GM18517 (cell line): Measurements from ENCODE around the gene COG2.
"Not testable (repeated sequence)": the region's sequence is repeated elsewhere in the genome, so short reads cannot be mapped to it uniquely, and the experiment has no call there.

Source experiments
- ATAC-seq: cut with Tn5 transposase; IDR thresholded peaks from one replicate; pipeline ENCODE4 v1.9.1; 2021; ENCODE audit warnings: mild to moderate bottlenecking, moderate library complexity; ENCODE audit not compliant: unreplicated experiment

Gene COG2

DNA sequence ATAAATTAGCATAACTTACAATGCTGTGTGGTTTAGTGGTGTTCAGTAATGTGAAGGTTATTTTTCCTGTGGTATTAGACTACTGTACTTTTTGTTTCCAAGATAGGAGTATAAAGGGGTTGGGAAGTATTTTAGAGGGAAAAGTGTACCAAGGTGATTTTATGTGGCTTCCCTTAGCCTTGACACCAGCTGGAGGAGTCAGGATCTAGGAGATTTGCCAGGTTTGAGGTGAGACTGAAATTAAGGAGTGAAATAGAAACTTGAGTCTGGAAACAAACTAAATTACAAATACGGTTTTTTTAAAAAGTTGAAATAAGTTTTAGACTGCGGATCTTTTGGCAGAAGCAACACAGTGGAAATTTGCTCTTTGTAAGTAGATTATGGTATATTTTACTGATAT, 32.3 kb downstream of the COG2 start:
- ATAC-seq = no peak

DNA sequence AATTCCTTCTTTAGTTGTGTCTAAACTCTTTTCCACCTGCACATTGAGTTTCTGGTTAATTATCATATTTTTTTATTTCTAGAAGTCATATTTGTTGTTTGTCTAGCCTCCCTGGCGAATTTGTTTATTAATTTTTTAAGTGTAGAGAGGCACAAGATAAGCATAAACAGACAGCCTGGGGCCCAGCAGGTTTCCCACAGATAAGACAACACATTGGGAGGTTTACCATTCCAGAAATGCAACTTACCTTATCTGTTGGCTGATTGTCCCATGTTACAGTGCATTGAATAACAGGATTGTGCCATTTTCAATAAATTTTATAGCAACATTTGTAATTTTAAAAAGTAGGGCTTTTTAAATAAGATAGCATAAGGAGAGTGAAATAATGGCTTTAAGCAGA, 34.9 kb downstream of the COG2 start:
- no peak for ATAC-seq

DNA sequence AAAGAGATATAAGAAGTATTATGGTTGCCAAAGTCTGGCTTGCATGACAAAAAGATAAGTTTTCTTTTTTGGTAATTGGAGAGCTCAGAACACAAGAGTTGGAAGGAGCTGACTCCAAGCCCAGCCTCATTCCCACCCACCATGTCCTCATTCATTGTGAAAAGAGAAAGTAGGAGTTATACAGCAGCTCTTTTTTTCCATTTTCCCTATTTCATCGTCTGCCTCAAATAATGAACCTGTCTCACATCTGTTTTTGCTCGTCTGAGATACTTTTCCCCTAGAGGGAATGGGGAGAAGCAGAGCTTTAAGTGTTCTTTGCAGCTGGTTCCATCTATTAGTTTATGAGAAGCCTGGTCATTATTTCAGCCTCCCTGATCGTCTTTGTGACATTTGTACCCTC, 36.9 kb downstream of the COG2 start:
- no peak for ATAC-seq

DNA sequence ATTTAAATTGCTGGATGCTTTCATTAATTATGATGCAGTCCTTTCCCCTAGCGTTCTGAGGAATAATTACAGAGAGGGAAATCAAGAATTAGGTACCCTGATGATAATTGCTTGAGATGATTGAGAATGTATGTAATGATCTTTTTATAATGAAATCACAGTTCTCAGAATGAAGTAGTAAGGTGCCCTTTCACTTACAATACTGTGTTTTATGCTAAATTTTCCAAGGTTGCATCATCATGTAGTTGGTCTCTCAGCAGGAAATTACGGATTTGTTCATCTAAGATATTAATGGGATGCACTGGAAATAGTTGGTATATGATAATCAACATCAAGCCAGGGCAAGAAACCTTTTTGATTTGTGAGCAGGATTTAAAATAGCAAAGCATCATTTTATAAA, 37.5 kb downstream of the COG2 start:
- ATAC-seq = no peak

DNA sequence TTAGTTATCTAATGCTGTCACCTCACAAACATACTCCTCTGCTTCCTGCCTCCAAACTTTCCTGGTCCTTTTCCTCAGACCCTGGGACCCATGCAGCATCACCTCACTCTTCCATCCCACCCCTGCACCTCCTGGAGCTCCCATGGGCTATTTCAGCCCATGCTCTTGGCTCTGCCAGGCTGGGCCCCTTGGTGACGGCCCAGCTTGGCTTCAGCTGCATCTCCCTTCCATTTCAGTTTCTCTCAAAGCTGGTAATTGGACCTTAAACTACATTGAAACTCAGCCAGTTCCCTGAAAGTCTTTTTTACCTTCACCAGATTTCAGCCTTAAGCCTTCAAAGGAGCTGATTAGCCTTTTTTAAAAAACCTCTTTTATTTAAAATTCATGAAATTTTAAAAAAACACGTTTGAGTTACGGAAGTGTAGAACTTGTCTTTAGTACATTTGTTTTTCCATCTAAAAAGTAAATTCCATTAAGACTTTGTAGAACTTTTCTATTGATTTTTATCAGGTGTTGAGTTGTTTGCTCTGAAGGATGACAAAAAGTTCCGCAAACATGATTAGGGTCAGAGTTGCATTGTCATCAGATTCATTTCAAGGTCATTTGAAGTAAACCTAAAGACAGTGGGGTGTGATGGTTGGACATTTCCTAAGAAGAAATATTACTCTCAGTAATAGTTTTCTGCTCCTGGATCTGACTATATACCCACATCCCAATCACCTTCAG, 38.2 kb downstream of the COG2 start:
- ATAC-seq = no peak

DNA sequence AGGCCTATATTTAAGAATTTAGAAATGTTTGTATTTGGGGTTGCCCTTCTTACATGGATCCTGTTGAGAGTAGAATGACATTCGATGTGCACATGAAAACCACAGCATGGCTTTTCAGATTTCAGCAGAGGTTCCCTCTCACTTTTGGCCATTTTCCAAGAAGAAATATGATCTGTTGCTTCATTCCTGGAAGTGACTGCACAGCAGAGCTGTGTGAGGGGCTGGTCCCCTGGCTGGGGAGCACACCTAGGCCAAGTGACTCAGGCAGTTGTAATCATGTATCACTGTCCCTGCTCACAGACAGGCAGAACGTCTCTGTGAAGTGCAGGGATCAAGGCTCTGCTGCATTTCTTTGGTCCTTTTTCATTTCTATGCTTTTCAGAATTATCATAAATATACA, 39.3 kb downstream of the COG2 start:
- ATAC-seq = no peak

DNA sequence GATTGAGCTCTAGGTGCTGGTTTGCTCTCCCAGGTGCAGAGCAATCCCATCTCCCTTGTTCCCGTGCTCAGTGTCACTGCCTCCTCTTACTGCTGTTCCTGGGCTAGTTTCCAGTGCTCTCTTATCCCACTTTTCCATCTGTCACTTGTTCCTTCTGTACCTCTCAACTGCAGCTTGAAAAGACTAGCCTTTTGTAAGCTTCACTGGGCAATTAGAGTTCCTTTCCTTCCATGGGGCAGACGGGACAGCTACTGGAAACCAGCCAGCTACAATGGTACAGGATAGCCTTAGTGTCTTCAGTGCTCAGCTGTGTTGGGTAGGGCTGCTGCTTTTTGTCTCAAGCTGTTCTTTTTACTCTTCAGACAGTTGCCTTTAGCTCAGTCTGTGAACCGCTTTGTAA, 40.0 kb downstream of the COG2 start:
- no peak for ATAC-seq

DNA sequence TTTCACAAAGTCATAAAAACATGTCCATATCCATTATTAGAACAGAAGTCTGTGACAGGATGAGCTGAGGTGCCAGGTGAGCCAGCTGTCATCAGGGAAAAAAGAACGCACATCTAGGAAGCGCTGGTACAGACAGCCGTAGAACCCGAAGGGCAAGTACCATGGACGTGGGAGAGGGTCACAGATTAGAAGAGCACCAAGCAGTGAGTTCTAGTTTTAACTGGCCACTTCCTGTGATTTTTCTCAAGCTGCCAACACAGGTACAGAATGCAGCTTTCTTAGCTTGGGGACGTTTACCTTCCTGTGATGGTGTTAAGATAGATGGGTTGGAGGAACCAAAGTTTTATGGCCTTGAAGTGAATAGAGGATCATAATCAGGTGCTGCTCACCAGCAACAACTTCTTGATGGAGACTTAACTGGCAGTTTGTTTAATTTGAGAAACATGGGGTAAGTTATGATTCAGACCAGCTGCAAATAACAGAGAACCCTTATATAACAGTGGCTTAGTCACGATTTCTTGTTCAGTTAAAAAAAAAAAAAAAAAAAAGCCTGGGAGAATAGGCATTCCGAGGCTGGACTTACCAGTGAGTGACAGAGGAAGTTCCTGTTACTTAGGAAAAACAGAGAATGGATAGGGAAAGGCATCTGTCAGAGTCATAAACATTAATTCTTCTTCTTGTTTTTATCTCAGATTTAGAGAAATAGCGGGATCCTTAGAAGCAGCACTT, 40.8 kb downstream of the COG2 start:
- ATAC-seq = no peak

DNA sequence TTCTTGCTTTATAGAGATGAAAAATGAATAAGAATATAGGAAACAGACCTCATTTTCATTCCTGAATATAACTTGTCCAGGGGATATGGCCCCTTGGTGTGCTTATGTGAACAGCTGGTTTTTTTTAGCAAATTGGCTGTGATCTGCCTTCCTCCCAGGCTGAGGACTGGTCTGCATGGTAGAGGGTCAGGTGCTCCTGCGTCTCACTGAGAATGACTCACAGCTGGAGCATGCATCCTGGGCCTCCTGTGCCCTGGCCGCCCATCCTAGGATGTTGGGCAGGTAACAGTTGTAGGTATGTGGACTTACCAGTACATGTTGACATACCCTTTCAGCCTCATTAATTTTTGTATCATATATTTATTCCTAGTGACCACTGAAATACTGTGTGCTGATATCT, 41.9 kb downstream of the COG2 start:
- ATAC-seq = no peak

DNA sequence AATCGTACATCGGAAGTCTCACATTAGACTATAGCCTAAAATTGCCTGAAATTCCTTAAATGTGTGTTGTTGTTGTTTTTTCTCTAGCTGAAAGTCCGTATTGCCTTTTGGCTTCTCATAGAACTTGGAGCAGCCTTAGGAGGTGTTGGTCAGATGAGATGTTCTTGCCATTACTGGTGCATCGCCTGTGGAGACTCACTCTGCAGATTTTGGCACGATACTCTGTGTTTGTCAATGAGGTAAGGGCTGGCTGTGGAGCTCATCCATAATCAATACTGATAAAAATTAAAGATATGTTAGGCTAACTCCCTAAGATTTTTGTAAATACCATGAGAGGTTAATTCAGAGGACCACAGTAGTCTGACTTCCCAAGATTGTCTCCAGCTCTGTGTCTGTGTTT, 42.7 kb downstream of the COG2 start:
- ATAC-seq = no peak

DNA sequence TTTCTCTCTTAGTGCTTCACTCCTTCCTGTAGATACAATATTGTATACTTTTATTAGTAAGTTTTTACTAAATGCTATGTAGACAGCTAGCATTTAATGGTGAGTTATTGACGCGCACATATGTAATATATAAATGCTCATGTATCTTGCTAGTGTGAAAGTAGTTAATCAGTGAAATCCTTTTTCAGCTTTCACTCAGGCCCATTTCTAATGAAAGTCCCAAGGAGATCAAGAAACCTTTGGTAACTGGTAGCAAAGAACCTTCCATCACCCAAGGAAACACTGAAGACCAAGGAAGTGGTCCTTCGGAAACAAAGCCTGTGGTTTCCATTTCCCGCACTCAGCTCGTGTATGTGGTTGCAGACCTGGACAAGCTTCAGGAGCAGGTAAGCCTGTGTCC, 44.5 kb downstream of the COG2 start:
- no peak for ATAC-seq

DNA sequence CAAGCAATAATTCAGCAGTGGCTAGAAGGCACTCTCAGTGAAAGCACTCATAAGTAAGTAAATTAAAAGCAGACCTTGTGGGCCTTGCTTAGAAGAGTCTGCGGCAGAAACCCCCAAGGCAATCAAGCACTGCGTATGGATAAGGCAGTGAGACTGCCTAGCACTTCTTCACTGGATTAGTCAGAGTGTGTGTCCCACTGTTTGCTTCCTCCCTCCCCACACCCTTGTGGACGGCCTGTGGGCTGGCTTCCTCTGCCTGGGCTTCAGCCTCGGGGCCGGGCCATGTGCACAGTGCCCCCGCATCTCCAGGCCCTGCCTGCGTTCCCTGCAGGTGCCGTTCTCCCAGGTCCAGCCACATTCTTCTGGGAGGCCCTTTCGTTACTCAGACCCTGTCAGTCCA, 47.8 kb downstream of the COG2 start:
- ATAC-seq = no peak

DNA sequence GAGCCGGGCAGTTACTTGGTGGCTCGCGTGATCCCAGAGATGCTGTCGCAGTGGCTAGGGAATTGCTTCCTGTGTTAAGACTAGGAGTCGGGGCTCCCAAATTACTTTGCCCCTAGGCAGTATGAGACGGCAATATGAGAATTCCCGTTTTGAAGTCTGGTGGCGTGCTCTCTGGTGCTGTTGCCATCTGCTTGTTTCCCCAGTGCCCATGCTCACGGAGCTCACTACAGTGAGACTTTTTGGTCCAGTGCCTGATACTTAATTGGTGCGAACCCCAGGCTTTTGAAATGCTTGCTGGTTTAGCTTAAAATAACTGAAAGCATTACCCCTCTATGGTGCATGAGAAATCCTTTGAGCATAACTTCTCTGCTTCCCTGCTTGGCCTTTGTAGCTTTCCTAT, 49.3 kb downstream of the COG2 start:
- no peak for ATAC-seq

DNA sequence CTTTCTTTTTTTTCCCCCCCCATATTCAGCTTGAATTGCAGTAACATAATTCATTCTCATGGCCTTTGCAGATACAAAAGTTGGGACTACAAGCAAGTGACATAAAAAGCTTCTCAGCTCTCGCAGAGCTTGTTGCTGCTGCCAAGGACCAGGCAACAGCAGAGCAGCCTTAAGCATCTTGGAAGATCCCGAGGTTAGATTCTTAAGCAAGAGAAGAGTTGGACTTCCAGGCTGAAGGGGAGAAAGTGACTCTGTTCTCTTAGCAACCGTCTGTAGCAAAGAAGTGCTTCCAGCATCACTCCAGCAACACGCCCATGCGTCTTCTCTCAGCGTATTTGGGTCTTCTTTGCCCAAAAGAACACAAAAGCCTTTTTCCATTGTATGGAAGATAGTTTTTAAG, 50.9 kb downstream of the COG2 start:
- no peak for ATAC-seq

DNA sequence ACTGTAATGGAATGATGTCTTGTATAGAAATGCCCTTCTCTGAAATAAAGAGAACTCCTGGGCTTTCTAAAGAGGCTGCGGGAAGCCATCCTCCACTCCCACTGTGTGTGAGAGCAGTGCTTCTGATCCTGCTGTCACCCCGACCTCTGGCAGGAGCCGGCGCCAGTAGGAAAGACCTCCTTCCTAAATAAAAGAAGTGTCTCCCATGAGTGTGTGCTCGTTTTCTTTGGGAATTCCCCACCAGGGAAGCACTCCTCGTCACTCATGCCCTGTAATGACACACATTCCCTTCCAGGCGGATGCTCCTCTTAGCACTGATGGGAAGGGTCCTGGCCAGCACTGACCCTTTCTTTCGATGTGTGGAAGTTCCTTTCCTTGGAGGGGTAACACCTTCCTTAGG, 51.5 kb downstream of the COG2 start:
- ATAC-seq = no peak

DNA sequence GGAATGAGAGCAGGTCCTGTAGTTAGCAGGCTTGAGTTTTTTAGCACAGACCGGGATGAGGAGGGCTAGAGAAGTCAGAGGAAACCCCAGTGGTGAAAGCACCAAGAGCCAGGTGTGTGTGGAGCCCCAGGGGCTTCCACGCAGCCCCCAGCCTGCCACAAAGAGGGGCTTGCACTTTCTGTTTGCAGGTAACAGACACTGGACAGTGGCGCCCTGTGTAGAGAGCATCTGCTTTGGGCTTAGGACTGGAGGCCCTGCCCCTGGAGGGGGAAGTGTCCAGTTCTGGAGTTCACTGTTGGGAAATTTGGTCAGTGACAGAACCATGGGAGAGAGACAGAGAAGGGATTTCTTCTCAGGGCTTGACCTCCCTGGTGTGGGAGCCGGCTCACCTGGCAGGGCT, 52.2 kb downstream of the COG2 start:
- no peak for ATAC-seq

DNA sequence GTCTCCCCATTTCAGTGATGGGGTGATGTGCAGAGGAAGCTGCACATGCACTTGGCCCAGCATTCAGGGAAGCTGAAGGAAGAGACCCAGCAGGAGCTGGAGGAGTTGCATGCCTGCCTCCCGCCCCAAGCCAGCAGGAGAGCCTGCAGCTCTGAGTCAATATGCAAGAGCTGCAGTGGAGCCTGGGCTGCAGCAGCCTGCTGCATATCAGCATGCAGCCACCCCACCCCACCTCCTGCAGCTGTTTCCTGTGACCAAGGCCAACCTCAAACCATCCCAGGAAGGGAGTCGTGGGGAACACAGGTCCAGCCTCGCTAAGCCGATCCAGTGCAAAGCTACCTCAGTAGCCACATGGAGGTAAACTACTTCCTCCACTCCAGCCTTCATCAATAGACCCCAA, 52.7 kb downstream of the COG2 start:
- no peak for ATAC-seq

DNA sequence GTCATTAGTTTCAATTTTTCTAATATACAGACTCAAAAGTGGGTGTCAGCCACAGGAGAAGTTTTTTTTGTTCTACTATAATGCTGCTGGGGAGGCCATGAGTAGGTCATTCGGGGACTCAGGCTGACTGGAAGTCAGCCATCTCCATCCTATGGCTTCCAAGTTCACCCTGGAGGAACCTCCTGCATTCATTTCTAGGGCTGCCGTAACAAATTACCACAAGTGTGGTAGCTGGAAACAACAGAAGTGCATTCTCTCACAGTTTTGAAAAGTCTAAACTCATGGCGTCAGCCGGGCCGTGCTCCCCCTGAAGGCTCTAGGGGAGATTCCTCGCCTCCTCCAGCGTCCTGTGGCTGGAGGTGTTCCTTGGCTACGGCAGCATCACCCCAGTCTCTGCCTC, 53.9 kb downstream of the COG2 start:
- ATAC-seq = no peak

DNA sequence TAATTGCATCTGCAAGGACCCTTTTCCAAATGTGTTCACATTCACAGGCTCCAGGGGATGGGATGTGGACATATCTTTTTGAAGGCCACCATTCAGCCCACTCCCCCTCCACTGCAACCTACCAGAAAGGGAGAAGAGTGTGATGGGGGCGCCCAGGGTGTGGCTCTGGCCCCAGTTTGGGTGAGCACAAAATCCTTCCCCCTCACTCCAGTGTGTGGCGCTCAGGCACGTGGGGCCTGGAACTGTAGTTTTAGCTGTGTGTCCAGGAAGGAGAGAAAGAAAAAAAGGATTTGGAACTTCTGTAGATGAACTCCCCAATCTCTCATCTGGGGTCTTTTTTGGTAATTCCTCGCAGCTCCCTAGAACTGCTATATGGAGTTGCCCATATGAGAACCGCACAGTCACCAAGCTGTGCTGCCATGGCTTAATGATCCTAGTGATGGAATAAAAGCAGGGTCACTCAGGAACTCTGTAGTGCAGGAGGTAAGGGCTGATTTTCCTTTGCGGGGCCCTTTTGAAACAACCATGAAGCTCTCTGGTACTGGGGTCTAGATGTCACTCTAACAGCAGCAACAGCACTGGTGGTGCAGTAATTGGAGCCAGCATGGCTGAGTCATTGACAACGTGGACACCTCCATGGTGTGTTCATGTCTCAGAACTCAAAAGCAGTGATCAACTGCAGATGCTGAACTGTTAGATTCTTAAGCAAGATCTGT, 54.6 kb downstream of the COG2 start:
- ATAC-seq = no peak

DNA sequence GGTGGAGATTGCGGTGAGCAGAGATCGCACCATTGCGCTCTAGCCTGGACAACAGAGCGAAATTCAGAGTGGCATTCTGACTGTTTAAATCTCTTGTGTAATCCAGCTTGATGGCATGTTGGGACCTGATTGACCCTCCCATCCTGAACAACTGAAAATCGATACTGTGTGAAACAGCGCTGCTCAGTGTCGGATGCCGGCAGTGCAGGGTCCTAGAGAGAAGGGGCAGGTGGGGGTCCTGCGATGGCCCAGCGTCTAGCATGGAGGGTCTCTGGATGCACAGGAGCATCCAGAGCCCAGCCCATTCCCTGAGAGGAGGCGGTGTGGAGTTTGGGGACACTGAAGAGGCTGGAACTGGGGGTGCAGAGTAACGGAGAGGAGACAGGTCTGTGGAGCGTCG, 55.8 kb downstream of the COG2 start:
- no peak for ATAC-seq

DNA sequence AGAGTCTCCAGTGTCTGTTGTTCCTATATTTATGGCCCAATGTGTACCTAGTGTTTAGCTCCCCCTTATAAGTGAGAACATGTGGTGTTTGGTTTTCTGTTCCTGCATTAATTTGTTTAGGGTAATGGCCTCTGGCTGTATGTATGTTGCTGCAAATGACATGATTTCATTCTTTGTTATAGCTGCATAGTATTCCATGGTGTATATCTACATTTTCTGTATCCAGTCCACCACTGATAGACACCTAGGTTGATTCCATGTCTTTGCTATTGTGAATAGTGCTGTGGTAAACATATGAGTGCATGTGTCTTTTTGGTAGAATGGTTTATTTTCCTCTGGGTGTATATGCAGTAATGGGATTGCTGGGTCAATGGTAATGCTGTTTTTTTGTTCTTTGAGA, 56.7 kb downstream of the COG2 start:
- ATAC-seq = not testable (repeated sequence)

DNA sequence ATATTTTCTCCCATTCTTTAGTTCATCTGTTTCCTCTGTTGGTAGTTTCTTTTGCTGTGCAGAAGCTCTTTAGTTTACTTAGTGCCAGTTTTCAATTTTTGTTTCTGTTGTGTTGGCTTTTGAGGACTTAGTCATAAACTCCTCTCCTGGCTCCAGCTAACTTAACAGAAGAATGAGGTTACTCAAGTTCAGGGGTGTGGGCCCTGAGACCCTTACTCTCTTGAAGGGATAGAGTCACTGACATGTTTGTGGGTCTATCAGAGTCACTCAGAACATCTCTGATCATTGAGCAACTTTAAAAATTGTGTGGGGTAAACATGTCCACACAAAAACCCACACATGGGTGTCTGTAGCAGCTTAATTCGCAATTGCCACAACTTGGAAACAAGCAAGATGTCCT, 57.4 kb downstream of the COG2 start:
- ATAC-seq = no peak
